HCT116 (cell line): Measurements from ENCODE around the gene ATF1. TPM values are rescaled to one million over a fixed set of nuclear protein-coding genes. Genes with fewer than 3 reads are reported as not detected.

Experiments used
- ATAC-seq: fragments of 200-7000 bp; cut with Tn5 transposase; 2 replicates; pipeline ENCODE4 v1.9.1; 2020; ENCODE audit warnings: mild to moderate bottlenecking, moderate library complexity
- BruUV-seq: library from RNA; stranded (reverse); fragments of 400-500 nt; replicated peaks from 2 replicates; lab custom pipeline; 2021; lab: Mats Ljungman, UMichigan
- CTCF ChIA-PET: fragments of 300-600 bp; sonication (Branson Sonifier 250); formaldehyde crosslinking; loops from one replicate; lab custom pipeline; 2021; ENCODE audit warnings: antibody characterized with exemption; lab: Charles Lee
- POLR2A ChIA-PET: fragments of 300-600, 350-600 bp; sonication (Branson Sonifier 250); formaldehyde crosslinking; loops from one replicate; lab custom pipeline; 2021; ENCODE audit warnings: antibody characterized with exemption; lab: Charles Lee
- RAD21 ChIA-PET, 2 experiments: fragments of 300-600 bp; sonication (Branson Sonifier 250); formaldehyde crosslinking; loops; one replicate each; lab custom pipeline; 2023; ENCODE audit warnings: low total read pairs in 2 of 2; ENCODE audit not compliant: uncharacterized antibody in 2 of 2, unreplicated experiment in 2 of 2, low non-redundant PET in 1 of 2; lab: Charles Lee
- DNase-seq: peaks from one replicate; pipeline ENCODE4 v3.0.0-alpha.2; 2010; ENCODE audit warnings: low read depth, low spot score
- H2AFZ ChIP-seq: fragments of 200-600 bp; shearing (Covaris generic), sonication (generic); 2 replicates; pipeline ENCODE4 v1.6.1; 2017; ENCODE audit warnings: low read depth, mixed run types, mixed read lengths, antibody characterized with exemption, low read length; ENCODE audit not compliant: poor library complexity, severe bottlenecking
- H3K27ac ChIP-seq: 2 replicates; pipeline ENCODE4 v1.5.1; 2012; ENCODE audit warnings: low read depth, low read length
- H3K27me3 ChIP-seq: fragments of 200-600 bp; sonication (generic); 2 replicates; pipeline ENCODE4 v1.6.1; 2016; ENCODE audit warnings: mixed run types, low read length, mixed read lengths; ENCODE audit not compliant: insufficient read depth
- H3K36me3 ChIP-seq, 2 experiments: fragments of 200-500 bp in 1 of 2; fragments of 200-600 bp in 1 of 2; sonication (Bioruptor generic) in 1 of 2; sonication (generic) in 1 of 2; 2 replicates each; pipeline versions ENCODE4 v1.5.1 to v1.6.1; 2014 to 2016; ENCODE audit warnings: low read length in 2 of 2, inconsistent platforms in 1 of 2, mixed read lengths in 1 of 2, mixed run types in 1 of 2; ENCODE audit not compliant: insufficient read depth in 2 of 2, control insufficient read depth in 1 of 2
- H3K4me1 ChIP-seq, 2 experiments: fragments of 200-600 bp in 1 of 2; sonication (generic) in 1 of 2; 2 replicates each; pipeline versions ENCODE4 v1.5.1 to v1.6.1; 2012 to 2017; ENCODE audit warnings: low read length in 2 of 2, inconsistent platforms in 1 of 2, mild to moderate bottlenecking in 1 of 2, mixed read lengths in 1 of 2, mixed run types in 1 of 2, moderate library complexity in 1 of 2; ENCODE audit not compliant: insufficient read depth in 2 of 2, control insufficient read depth in 1 of 2
- H3K4me2 ChIP-seq: fragments of 200-600 bp; sonication (generic); 2 replicates; pipeline ENCODE4 v1.6.1; 2017; ENCODE audit warnings: mixed run types, low read length, mixed read lengths
- H3K4me3 ChIP-seq, 2 experiments: fragments of 200-600 bp in 1 of 2; sonication (generic) in 1 of 2; replicated peaks in 1 of 2; 2 replicates each; pipeline ENCODE4 v1.5.1; 2011 to 2016; ENCODE audit warnings: low read length in 2 of 2, control low read depth in 1 of 2, low read depth in 1 of 2, mild to moderate bottlenecking in 1 of 2, mixed read lengths in 1 of 2, mixed run types in 1 of 2
- H3K79me2 ChIP-seq: fragments of 200-600 bp; sonication (generic); 2 replicates; pipeline ENCODE4 v1.6.1; 2017; ENCODE audit warnings: mild to moderate bottlenecking, mixed run types, low read length, moderate library complexity, mixed read lengths; ENCODE audit not compliant: insufficient read depth
- H3K9ac ChIP-seq: fragments of 200-600 bp; sonication (generic); 2 replicates; pipeline ENCODE4 v1.6.1; 2016; ENCODE audit warnings: low read length, mixed read lengths
- H3K9me2 ChIP-seq: fragments of 200-600 bp; sonication (generic), shearing (Covaris generic); 2 replicates; pipeline ENCODE4 v1.6.1; 2017; ENCODE audit warnings: mixed run types, mild to moderate bottlenecking, moderate library complexity; ENCODE audit not compliant: insufficient read depth
- H3K9me3 ChIP-seq, 2 experiments: fragments of 200-500 bp in 1 of 2; fragments of 200-600 bp in 1 of 2; sonication (Bioruptor generic) in 1 of 2; sonication (generic) in 1 of 2; 2 replicates each; pipeline ENCODE4 v1.6.1; 2014 to 2017; ENCODE audit warnings: low read length in 2 of 2, mixed read lengths in 2 of 2, inconsistent platforms in 1 of 2, low read depth in 1 of 2, mild to moderate bottlenecking in 1 of 2, mixed run types in 1 of 2, moderate library complexity in 1 of 2; ENCODE audit not compliant: control insufficient read depth in 1 of 2, insufficient read depth in 1 of 2
- H4K20me1 ChIP-seq: fragments of 200-600 bp; sonication (generic), shearing (Covaris generic); 2 replicates; pipeline ENCODE4 v1.6.1; 2017; ENCODE audit warnings: mixed run types, mild to moderate bottlenecking, moderate library complexity; ENCODE audit not compliant: insufficient read depth
- ATF3 ChIP-seq: IDR thresholded peaks from 2 replicates; pipeline ENCODE4 v1.6.1; 2012
- CBX3 ChIP-seq: IDR thresholded peaks from 2 replicates; pipeline ENCODE4 v1.6.1; 2012; ENCODE audit warnings: low read depth
- CEBPB ChIP-seq: IDR thresholded peaks from 2 replicates; pipeline ENCODE4 v1.6.1; 2012; ENCODE audit warnings: low read depth
- EGR1 ChIP-seq: IDR thresholded peaks from 2 replicates; pipeline ENCODE4 v1.6.1; 2012; ENCODE audit warnings: low read depth
- ELF1 ChIP-seq: IDR thresholded peaks from 2 replicates; pipeline ENCODE4 v1.6.1; 2012; ENCODE audit warnings: low read depth, borderline replicate concordance
- EZH2 ChIP-seq: fragments of 200-600 bp; sonication (generic); IDR thresholded peaks from 2 replicates; pipeline ENCODE4 v1.6.1; 2017; ENCODE audit warnings: antibody characterized with exemption, mixed run types
- EZH2phosphoT487 ChIP-seq: fragments of 200-600 bp; IDR thresholded peaks from 2 replicates; pipeline ENCODE4 v1.6.1; 2018; ENCODE audit warnings: antibody characterized with exemption, borderline replicate concordance
- MAX ChIP-seq: IDR thresholded peaks from 2 replicates; pipeline ENCODE4 v1.6.1; 2012
- POLR2A ChIP-seq: IDR thresholded peaks from 2 replicates; pipeline ENCODE4 v1.7.0; 2011; ENCODE audit warnings: borderline replicate concordance; ENCODE audit not compliant: insufficient read depth, insufficient read length; ENCODE audit errors: extremely low read depth
- POLR2AphosphoS5 ChIP-seq: IDR thresholded peaks from 2 replicates; pipeline ENCODE4 v1.6.1; 2011; ENCODE audit warnings: mild to moderate bottlenecking, low read depth, low read length, moderate library complexity
- RAD21 ChIP-seq: IDR thresholded peaks from 2 replicates; pipeline ENCODE4 v1.6.1; 2012; ENCODE audit warnings: low read depth, mild to moderate bottlenecking
- REST ChIP-seq: IDR thresholded peaks from 2 replicates; pipeline ENCODE4 v1.6.1; 2012; ENCODE audit warnings: low read depth
- SP1 ChIP-seq: IDR thresholded peaks from 2 replicates; pipeline ENCODE4 v1.6.1; 2012; ENCODE audit warnings: low read depth
- TCF7L2 ChIP-seq: IDR thresholded peaks from 2 replicates; pipeline ENCODE4 v1.7.0; 2011; ENCODE audit warnings: borderline replicate concordance, inconsistent platforms; ENCODE audit not compliant: insufficient read depth, insufficient read length; ENCODE audit errors: extremely low read depth
- ZBTB33 ChIP-seq: IDR thresholded peaks from 2 replicates; pipeline ENCODE4 v1.6.1; 2011; ENCODE audit warnings: mild to moderate bottlenecking, low read length, moderate library complexity; ENCODE audit not compliant: insufficient replicate concordance; ENCODE audit errors: extremely low read depth
- ZFX ChIP-seq: fragments of 450-650 bp; IDR thresholded peaks from 2 replicates; pipeline ENCODE4 v1.6.1; 2017
- intact Hi-C: fragments of 100-400 bp; cut with micrococcal nuclease; formaldehyde crosslinking; loops from 2 replicates; pipeline ENCODE4 v1.10.0; 2022
- total RNA-seq: library from RNA; stranded (reverse); gene quantifications from one replicate; pipeline ENCODE4 v1.2.1, GENCODE V29; 2021; ENCODE audit not compliant: unreplicated experiment

Gene ATF1
- total RNA-seq, 1 experiment from 2014 or later, result 48.8 TPM

- H3K36me3 ChIP-seq, result no peaks in the 10 kb centered on the region
- no peak for ATAC-seq
- peak overlapping the region; percentile 89 for H3K27ac ChIP-seq
- peak overlapping the region; percentile 74 for H3K4me2 ChIP-seq
- intact Hi-C loops, result no loop called here
- no peak overlapping the region for H2AFZ ChIP-seq
- H3K4me3 ChIP-seq, result no peak overlapping the region
- BruUV-seq, result no TSS peak
- peaks cover 82% of the 10 kb centered on the region for H3K79me2 ChIP-seq
- no peak overlapping the region for H3K9ac ChIP-seq
- no peaks in the 10 kb centered on the region for H3K9me3 ChIP-seq
- DNase-seq, result no peak
- H3K27me3 ChIP-seq, result no peaks in the 10 kb centered on the region
- H3K9me2 ChIP-seq, result no peaks in the 10 kb centered on the region
- no peak for TF ChIP-seq ATF3
- TF ChIP-seq RAD21, result no peak
- no peak for TF ChIP-seq ELF1
- no peak for TF ChIP-seq CBX3
- no peak for TF ChIP-seq EGR1
- TF ChIP-seq REST, result no peak
- TF ChIP-seq ZBTB33, result no peak
- TF ChIP-seq MAX, result no peak
- no peak for TF ChIP-seq POLR2A
- TF ChIP-seq CEBPB, result no peak
- no peak for TF ChIP-seq ZFX
- no peak for TF ChIP-seq POLR2AphosphoS5
- TF ChIP-seq SP1, result no peak
- no peak for TF ChIP-seq TCF7L2
- no peak for TF ChIP-seq EZH2phosphoT487
- no peak for TF ChIP-seq EZH2
- ChIA-PET POLR2A (no interaction called here), CTCF (no interaction called here), RAD21 (no interaction called here)
- no peaks in the 10 kb centered on the region for H4K20me1 ChIP-seq
- peaks cover 49 to 54% of the 10 kb centered on the region in 2 experiments for H3K4me1 ChIP-seq
Observed at GRCh38 chr12:50772470-50772869, 8.6 kb downstream of the ATF1 start.
